HAP-1 (cell line): ENCODE data around the gene KCNMB2.

Experiments
- DNase-seq, 2 experiments: peaks; one replicate each; pipeline ENCODE4 v3.0.0-alpha.2; 2016 to 2020; ENCODE audit warnings: low spot score in 2 of 2
- H3K27me3 ChIP-seq: fragments of 250-450 bp; sonication (Bioruptor Pico); 2 replicates; pipeline ENCODE4 v1.5.1; 2020; ENCODE audit warnings: low read depth, mild to moderate bottlenecking, moderate library complexity
- H3K36me3 ChIP-seq: fragments of 250-450 bp; sonication (Bioruptor Pico); replicated peaks from 2 replicates; pipeline ENCODE4 v1.5.1; 2020; ENCODE audit warnings: mild to moderate bottlenecking
- H3K4me1 ChIP-seq: fragments of 250-450 bp; sonication (Bioruptor Pico); 2 replicates; pipeline ENCODE4 v1.5.1; 2020; ENCODE audit warnings: mild to moderate bottlenecking
- H3K4me3 ChIP-seq: fragments of 250-450 bp; sonication (Bioruptor Pico); 2 replicates; pipeline ENCODE4 v1.5.1; 2020; ENCODE audit warnings: mild to moderate bottlenecking, moderate library complexity
- H3K9me3 ChIP-seq: fragments of 250-450 bp; sonication (Bioruptor Pico); 2 replicates; pipeline ENCODE4 v1.5.1; 2020; ENCODE audit warnings: mild to moderate bottlenecking, moderate library complexity
- in situ Hi-C: fragments of 300-500 bp; cut with MboI; formaldehyde crosslinking; loops from 3 replicates; pipeline ENCODE4 v1.14.3; 2020; ENCODE audit warnings: low sequenced_read_pairs, inconsistent platforms, mixed read lengths

KCNMB2 gene

GRCh38 chr3:178754852-178755510, 218.7 kb downstream of the KCNMB2 start:
- in situ Hi-C loops = no loop called here
- Histone ChIP-seq H3K9me3 (no peaks in the 10 kb centered on the region), H3K36me3 (no peaks in the 10 kb centered on the region), H3K27me3 (no peaks in the 10 kb centered on the region), H3K4me3 (no peak overlapping the region), H3K4me1 (no peaks in the 10 kb centered on the region)
- DNase-seq = no peak

GRCh38 chr3:178761024-178761423, 224.8 kb downstream of the KCNMB2 start:
- no peak for DNase-seq
- no peaks in the 10 kb centered on the region for H3K36me3 ChIP-seq
- in situ Hi-C loops = no loop called here

GRCh38 chr3:178761461-178761860, 225.2 kb downstream of the KCNMB2 start:
- in situ Hi-C loops = no loop called here
- no peak overlapping the region for H3K4me3 ChIP-seq
- H3K27me3 ChIP-seq = no peaks in the 10 kb centered on the region
- no peaks in the 10 kb centered on the region for H3K9me3 ChIP-seq
- H3K36me3 ChIP-seq = no peaks in the 10 kb centered on the region
- no peak for DNase-seq
- H3K4me1 ChIP-seq = no peaks in the 10 kb centered on the region

More at GRCh38 chr3:178761024-178761423, 224.8 kb downstream of the KCNMB2 start:
- H3K27me3 ChIP-seq = no peaks in the 10 kb centered on the region
- H3K4me1 ChIP-seq = no peaks in the 10 kb centered on the region
- H3K9me3 ChIP-seq = no peaks in the 10 kb centered on the region
- H3K4me3 ChIP-seq = no peak overlapping the region

DNA sequence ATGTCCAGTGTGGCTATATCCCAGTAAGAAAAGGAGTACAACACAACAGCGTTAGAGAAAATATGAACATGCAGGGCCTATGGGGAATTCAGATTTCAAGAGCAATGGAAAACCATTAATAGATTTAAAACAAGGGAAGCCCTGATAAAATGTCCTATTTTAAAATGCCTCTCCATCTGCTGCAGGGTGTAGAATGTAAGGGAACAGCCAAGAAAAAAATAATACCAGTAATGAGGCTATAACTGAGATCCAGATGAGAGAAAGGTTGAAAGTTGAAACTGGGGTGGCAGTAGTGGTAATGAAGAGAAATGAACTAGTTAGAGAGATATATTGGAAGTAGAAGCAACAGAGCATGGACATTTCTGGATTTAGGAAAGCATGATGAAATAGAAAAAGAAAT, 226.1 kb downstream of the KCNMB2 start:
- Histone ChIP-seq H3K36me3 (no peaks in the 10 kb centered on the region), H3K4me3 (no peak overlapping the region), H3K27me3 (no peaks in the 10 kb centered on the region), H3K9me3 (no peaks in the 10 kb centered on the region), H3K4me1 (no peaks in the 10 kb centered on the region)
- in situ Hi-C loops = no loop called here
- no peak for DNase-seq

GRCh38 chr3:178765472-178765871, 229.2 kb downstream of the KCNMB2 start:
- no peak for DNase-seq
- Histone ChIP-seq H3K27me3 (no peaks in the 10 kb centered on the region), H3K36me3 (no peaks in the 10 kb centered on the region), H3K9me3 (no peaks in the 10 kb centered on the region), H3K4me3 (no peak overlapping the region), H3K4me1 (no peaks in the 10 kb centered on the region)
- in situ Hi-C loops = no loop called here

- H3K4me1 ChIP-seq = no peaks in the 10 kb centered on the region
- H3K9me3 ChIP-seq = no peaks in the 10 kb centered on the region
- in situ Hi-C loops = no loop called here
- no peaks in the 10 kb centered on the region for H3K36me3 ChIP-seq
- DNase-seq = no peak
- H3K4me3 ChIP-seq = no peak overlapping the region
- H3K27me3 ChIP-seq = no peaks in the 10 kb centered on the region
These were observed 231.3 kb downstream of the KCNMB2 start for GRCh38 chr3:178767581-178767980.

GRCh38 chr3:178768072-178768864, 232.0 kb downstream of the KCNMB2 start:
- no peak for DNase-seq
- Histone ChIP-seq H3K27me3 (no peaks in the 10 kb centered on the region), H3K4me1 (no peaks in the 10 kb centered on the region), H3K9me3 (no peaks in the 10 kb centered on the region), H3K4me3 (no peak overlapping the region), H3K36me3 (no peaks in the 10 kb centered on the region)
- in situ Hi-C loops = no loop called here

DNA sequence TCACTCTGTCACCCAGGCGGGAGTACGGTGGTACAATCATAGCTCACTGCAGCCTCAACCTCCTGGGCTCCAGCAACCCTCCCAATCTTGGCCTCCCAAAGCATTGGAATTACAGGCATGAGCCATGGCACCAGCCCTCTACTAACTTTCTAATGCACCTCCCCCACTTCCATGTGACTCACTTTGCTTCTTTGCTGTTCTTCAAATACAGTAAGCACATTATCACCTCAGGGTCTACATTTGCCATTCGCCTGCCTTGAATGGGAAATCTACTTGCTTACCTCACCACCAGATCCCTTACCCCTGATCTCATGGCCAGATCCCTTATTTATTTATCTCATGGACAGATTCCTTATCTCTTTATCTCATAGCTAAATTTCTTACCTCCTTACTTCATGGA, 235.3 kb downstream of the KCNMB2 start:
- Histone ChIP-seq H3K36me3 (no peaks in the 10 kb centered on the region), H3K4me3 (no peak overlapping the region), H3K27me3 (no peaks in the 10 kb centered on the region), H3K4me1 (no peaks in the 10 kb centered on the region), H3K9me3 (no peaks in the 10 kb centered on the region)
- no peak for DNase-seq
- in situ Hi-C loops = no loop called here

- in situ Hi-C loops = no loop called here
- Histone ChIP-seq H3K36me3 (no peaks in the 10 kb centered on the region), H3K4me3 (no peak overlapping the region), H3K27me3 (no peaks in the 10 kb centered on the region), H3K9me3 (no peaks in the 10 kb centered on the region), H3K4me1 (no peaks in the 10 kb centered on the region)
- no peak for DNase-seq
These were observed 236.5 kb downstream of the KCNMB2 start for GRCh38 chr3:178772746-178773145.

GRCh38 chr3:178773358-178773757, 237.1 kb downstream of the KCNMB2 start:
- Histone ChIP-seq H3K27me3 (no peaks in the 10 kb centered on the region), H3K9me3 (no peaks in the 10 kb centered on the region), H3K4me3 (no peak overlapping the region), H3K4me1 (no peaks in the 10 kb centered on the region), H3K36me3 (no peaks in the 10 kb centered on the region)
- in situ Hi-C loops = no loop called here
- no peak for DNase-seq

- in situ Hi-C loops = no loop called here
- H3K27me3 ChIP-seq = no peaks in the 10 kb centered on the region
- DNase-seq = no peak
- H3K9me3 ChIP-seq = no peaks in the 10 kb centered on the region
- no peak overlapping the region for H3K4me3 ChIP-seq
- H3K36me3 ChIP-seq = no peaks in the 10 kb centered on the region
- H3K4me1 ChIP-seq = no peaks in the 10 kb centered on the region
These were observed 241.6 kb downstream of the KCNMB2 start for GRCh38 chr3:178777718-178778411.

DNA sequence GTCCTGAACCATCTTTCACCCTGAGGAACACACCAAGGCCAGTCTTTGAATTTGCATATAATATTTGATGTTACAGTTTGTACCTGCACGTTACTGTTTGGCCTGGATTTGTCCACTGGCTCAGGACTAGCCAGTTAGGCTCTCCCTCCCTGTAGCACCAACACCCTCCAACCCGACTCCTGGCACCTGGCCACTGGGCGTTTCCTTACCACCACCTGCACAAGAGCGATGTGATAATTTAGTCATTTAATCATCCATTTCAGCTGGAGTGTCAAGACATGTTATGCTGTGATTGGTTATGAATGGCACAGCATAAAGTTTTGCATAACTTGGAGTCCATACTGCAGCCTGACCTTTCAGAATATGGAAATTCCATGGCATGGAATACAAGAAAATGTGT, 242.4 kb downstream of the KCNMB2 start:
- no peak for DNase-seq
- Histone ChIP-seq H3K4me3 (no peak overlapping the region), H3K9me3 (no peaks in the 10 kb centered on the region), H3K27me3 (no peaks in the 10 kb centered on the region), H3K4me1 (no peaks in the 10 kb centered on the region), H3K36me3 (no peaks in the 10 kb centered on the region)
- in situ Hi-C loops = no loop called here

DNA sequence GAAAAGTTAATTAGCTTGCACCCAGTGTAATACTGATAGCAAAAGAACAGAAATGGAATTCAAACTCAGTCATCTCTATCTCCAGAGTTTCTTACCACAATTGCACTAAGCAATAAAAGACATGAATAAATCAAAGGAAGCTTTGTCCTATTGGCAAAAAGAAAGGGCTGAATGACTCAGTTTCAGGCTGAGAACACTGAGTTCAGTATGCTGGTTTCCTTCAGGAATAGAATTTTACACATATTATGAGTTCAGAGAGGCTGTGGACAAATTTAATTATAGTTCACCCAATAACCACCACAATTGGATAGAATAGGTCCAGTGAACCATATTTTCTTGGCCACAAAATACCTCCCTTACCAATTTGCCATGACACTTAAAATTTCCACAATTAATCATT, 249.7 kb downstream of the KCNMB2 start:
- no peaks in the 10 kb centered on the region for H3K27me3 ChIP-seq
- no peak overlapping the region for H3K4me3 ChIP-seq
- peaks cover under 1% of the 10 kb centered on the region; the same call in 1 of the 2 replicates for H3K9me3 ChIP-seq
- in situ Hi-C loops = no loop called here
- H3K36me3 ChIP-seq = no peaks in the 10 kb centered on the region
- H3K4me1 ChIP-seq = no peaks in the 10 kb centered on the region
- DNase-seq = no peak

DNA sequence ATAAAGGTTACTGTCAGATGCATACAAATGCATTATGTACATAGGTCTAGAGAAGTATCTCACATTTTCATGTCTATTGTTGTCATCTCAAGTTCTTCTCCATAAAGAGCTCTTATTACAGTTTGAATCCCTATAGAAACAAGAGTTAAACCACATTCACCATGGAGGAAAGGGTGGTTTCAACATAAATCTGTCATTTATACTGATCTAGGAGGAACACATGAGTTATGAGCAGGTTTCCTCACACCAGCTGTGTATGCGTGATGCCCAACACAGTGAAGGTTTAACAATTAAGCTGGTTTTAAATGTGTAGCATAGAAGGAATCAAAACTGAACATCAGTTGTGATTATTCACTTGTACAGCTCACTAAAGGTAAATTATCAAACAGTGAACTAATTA, 251.7 kb downstream of the KCNMB2 start:
- no peak overlapping the region for H3K4me3 ChIP-seq
- DNase-seq = no peak
- H3K36me3 ChIP-seq = no peaks in the 10 kb centered on the region
- in situ Hi-C loops = no loop called here
- no peaks in the 10 kb centered on the region for H3K27me3 ChIP-seq
- no peaks in the 10 kb centered on the region for H3K4me1 ChIP-seq
- H3K9me3 ChIP-seq = peaks cover 3% of the 10 kb centered on the region; the same call in 1 of the 2 replicates
